Ovary (tissue), 9 donors: ENCODE measurements around the gene ODAPH. TPM values are rescaled to one million over a fixed set of nuclear protein-coding genes. Genes with fewer than 3 reads are reported as not detected.

ENCODE experiments used
- DNase-seq, 5 donors: peaks; one replicate each; pipeline ENCODE4 v3.0.0-alpha.2; 2019 to 2020
- H3K27ac ChIP-seq, 2 donors: fragments of 200-600 bp; one replicate each; pipeline versions ENCODE4 v1.5.1 to v1.8.0; 2019 to 2022
- H3K27me3 ChIP-seq: fragments of 200-600 bp; one replicate; pipeline ENCODE4 v1.8.0; 2022
- H3K36me3 ChIP-seq: fragments of 200-600 bp; sonication (generic); one replicate; pipeline ENCODE4 v1.5.1; 2019
- H3K4me1 ChIP-seq: one replicate; pipeline ENCODE4 v1.8.1; 2013; ENCODE audit warnings: mild to moderate bottlenecking, moderate library complexity; ENCODE audit not compliant: insufficient read depth
- H3K4me3 ChIP-seq: fragments of 200-600 bp; sonication (generic); one replicate; pipeline ENCODE4 v1.5.1; 2017
- H3K9me3 ChIP-seq, 2 donors: fragments of 200-600 bp in 1 of 2; sonication (generic) in 1 of 2; one replicate each; pipeline versions ENCODE4 v1.5.1 to v1.8.1; 2013 to 2019; ENCODE audit warnings: mild to moderate bottlenecking in 1 of 2, moderate library complexity in 1 of 2
- EP300 ChIP-seq: sonication (generic); formaldehyde crosslinking; IDR thresholded peaks from one replicate; pipeline ENCODE4 v1.6.1; 2017; ENCODE audit warnings: antibody characterized with exemption
- POLR2A ChIP-seq: fragments of 450-650 bp; IDR thresholded peaks from one replicate; pipeline ENCODE4 v1.6.1; 2017; ENCODE audit warnings: antibody characterized with exemption, mild to moderate bottlenecking, moderate library complexity
- WGBS, 3 donors: extraction: QIAGEN DNeasy Blood & Tissue Kit in 1 of 3; methylation state at CpG; one replicate each; pipeline versions ENCODE4 v1.1.5 to v1.1.7; 2013 to 2017; 5-methylcytosine and 5-hydroxymethylcytosine counted together
- intact Hi-C, 4 donors: fragments of 100-400 bp; cut with DNase I; formaldehyde crosslinking; loops; one replicate each; pipeline versions ENCODE4 v1.11.0 to v1.15.1; 2022 to 2023
- polyA plus RNA-seq, 2 donors: library from polyadenylated mRNA; stranded (reverse); fragments of 200-250 nt in 1 of 2; fragments of 350-450 nt in 1 of 2; fragmentation: Illumina TruSeq in 1 of 2; extraction: RNeasy Lipid Tissue Mini Kit (QIAGEN cat#74804) in 1 of 2; gene quantifications; one replicate each; pipeline ENCODE4 v1.2.3, GENCODE V29; 2013 to 2014
- total RNA-seq, 7 donors: library from RNA; depleted of rRNA in 2 of 7; stranded (reverse); fragments of >200 nt in 2 of 7; fragmentation: NEBNext Ultra II Directional in 3 of 7; extraction: Animal tissue kit (Norgen Biotek cat#: 25700) in 3 of 7; gene quantifications; one replicate each; pipeline versions ENCODE4 v1.1.0 to v1.2.4, GENCODE V29; 2016 to 2023
- TF ChIP-seq, protein P1 (sequence below), 3 donors: fragments of 450-650 bp in 2 of 3; fragments of 200-600 bp in 1 of 3; IDR thresholded peaks; one replicate each; pipeline versions ENCODE4 v1.5.1 to v1.8.0; 2016 to 2022; ENCODE audit warnings: antibody characterized with exemption in 3 of 3, mild to moderate bottlenecking in 1 of 3
- donor health status: DM: no; HTN: no; CAD: no; lungs with moderate emphysema.
- donor health status: DM: no; HTN: no; CAD: no.
- donor health status: Bipolar disorder and iron deficiency.
- donor health status: DM: yes; HTN: yes; CAD: no.
- donor health status: DM: no; HTN: no; CAD: no.
- donor health status: DM: yes; HTN: yes; CAD: no.

Gene ODAPH
- total and polyA plus RNA-seq, 9 donors = not detected

- intact Hi-C loops = no loop called here
- no peak overlapping the region for H3K27ac ChIP-seq
- peak; percentile 35 to 72 (median 54) for DNase-seq
- H3K9me3 ChIP-seq = no peaks in the 10 kb centered on the region
- no peaks in the 10 kb centered on the region for H3K27me3 ChIP-seq
- H3K4me3 ChIP-seq = no peak overlapping the region
- no peaks in the 10 kb centered on the region for H3K4me1 ChIP-seq
- 54 to 65% (median 54%) methylated on average over 15 of the region's 15 CpGs for WGBS, 3 donors
- TF ChIP-seq EP300 = no peak
- TF ChIP-seq, protein P1, sequence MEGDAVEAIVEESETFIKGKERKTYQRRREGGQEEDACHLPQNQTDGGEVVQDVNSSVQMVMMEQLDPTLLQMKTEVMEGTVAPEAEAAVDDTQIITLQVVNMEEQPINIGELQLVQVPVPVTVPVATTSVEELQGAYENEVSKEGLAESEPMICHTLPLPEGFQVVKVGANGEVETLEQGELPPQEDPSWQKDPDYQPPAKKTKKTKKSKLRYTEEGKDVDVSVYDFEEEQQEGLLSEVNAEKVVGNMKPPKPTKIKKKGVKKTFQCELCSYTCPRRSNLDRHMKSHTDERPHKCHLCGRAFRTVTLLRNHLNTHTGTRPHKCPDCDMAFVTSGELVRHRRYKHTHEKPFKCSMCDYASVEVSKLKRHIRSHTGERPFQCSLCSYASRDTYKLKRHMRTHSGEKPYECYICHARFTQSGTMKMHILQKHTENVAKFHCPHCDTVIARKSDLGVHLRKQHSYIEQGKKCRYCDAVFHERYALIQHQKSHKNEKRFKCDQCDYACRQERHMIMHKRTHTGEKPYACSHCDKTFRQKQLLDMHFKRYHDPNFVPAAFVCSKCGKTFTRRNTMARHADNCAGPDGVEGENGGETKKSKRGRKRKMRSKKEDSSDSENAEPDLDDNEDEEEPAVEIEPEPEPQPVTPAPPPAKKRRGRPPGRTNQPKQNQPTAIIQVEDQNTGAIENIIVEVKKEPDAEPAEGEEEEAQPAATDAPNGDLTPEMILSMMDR (IDR thresholded peaks at IDR 0.05) = no peak
- TF ChIP-seq POLR2A = no peak
- H3K36me3 ChIP-seq = no peaks in the 10 kb centered on the region
Observed at GRCh38 chr4:75547647-75548387, 8.0 kb upstream of the ODAPH start.

DNA sequence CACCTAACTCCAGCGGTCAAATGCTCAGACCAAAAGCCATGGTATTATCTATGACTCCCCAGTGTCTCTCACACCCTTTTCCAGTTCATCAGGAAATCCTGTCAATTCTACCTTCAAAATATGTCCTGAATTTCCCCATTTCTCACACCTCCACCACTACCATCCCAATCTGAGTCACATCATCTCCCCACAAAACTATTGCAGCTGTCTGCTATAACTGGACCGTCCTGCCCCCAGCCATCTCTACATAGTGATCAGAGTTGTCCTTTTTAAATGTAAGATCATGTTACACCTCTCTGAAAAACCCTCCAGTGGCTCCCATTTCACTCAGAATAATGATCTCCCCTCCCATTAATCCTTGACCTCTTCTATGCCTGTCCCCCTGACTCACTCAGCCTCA, 6.8 kb upstream of the ODAPH start:
- no peak overlapping the region for H3K4me3 ChIP-seq
- no peak for TF ChIP-seq POLR2A
- TF ChIP-seq EP300 = no peak
- TF ChIP-seq, protein P1 (IDR thresholded peaks at IDR 0.05) = no peak
- H3K36me3 ChIP-seq = no peaks in the 10 kb centered on the region
- H3K27me3 ChIP-seq = no peaks in the 10 kb centered on the region
- H3K9me3 ChIP-seq = no peaks in the 10 kb centered on the region
- H3K27ac ChIP-seq = no peak overlapping the region
- intact Hi-C loops = no loop called here
- WGBS, 3 donors = 92 to 93% (median 93%) methylated on average over 2 of the region's 2 CpGs
- DNase-seq = no peak
- H3K4me1 ChIP-seq = no peaks in the 10 kb centered on the region

DNA sequence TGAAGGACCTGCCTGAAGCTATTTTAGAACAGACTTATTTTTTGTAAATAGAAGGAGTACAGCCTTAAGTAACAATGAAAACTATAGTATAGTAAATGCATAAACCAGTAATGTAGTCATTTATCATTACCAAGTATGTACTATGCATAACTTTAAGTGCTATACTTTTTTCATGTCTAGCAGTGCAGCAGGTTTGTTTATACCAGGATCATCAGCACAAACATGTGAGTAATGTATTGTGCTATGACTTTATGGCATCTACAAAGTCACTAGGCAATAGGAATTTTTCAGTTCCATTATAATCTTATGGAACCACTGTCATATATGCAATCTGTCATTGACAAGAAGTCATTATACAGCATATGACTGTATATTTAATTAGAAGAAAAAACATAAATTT, 3.4 kb upstream of the ODAPH start:
- H3K36me3 ChIP-seq = no peaks in the 10 kb centered on the region
- no peak overlapping the region for H3K27ac ChIP-seq
- DNase-seq = no peak
- intact Hi-C loops = no loop called here
- TF ChIP-seq POLR2A (no peak), EP300 (no peak)
- TF ChIP-seq, protein P1 (IDR thresholded peaks at IDR 0.05) = no peak
- H3K4me3 ChIP-seq = no peak overlapping the region
- no peaks in the 10 kb centered on the region for H3K4me1 ChIP-seq
- no peaks in the 10 kb centered on the region for H3K9me3 ChIP-seq
- no peaks in the 10 kb centered on the region for H3K27me3 ChIP-seq

- Histone ChIP-seq H3K27ac (no peak overlapping the region), H3K4me1 (no peaks in the 10 kb centered on the region), H3K4me3 (no peak overlapping the region), H3K9me3 (no peaks in the 10 kb centered on the region), H3K36me3 (no peaks in the 10 kb centered on the region), H3K27me3 (no peaks in the 10 kb centered on the region)
- intact Hi-C loops = no loop called here
- TF ChIP-seq POLR2A (no peak), EP300 (no peak)
- TF ChIP-seq, protein P1 (IDR thresholded peaks at IDR 0.05) = no peak
- no peak for DNase-seq
- 81 to 85% (median 83%) methylated on average over 8 of the region's 8 CpGs for WGBS, 3 donors
Observed at GRCh38 chr4:75557696-75558095, 1.8 kb downstream of the ODAPH start.
